ENCODE results near the gene RPS2. TPM values are rescaled to one million over a fixed set of nuclear protein-coding genes. Genes with fewer than 3 reads are reported as not detected.

The RPS2 gene
- total RNA-seq, 1 experiment from 2014 or later: 4,836 TPM

DNA sequence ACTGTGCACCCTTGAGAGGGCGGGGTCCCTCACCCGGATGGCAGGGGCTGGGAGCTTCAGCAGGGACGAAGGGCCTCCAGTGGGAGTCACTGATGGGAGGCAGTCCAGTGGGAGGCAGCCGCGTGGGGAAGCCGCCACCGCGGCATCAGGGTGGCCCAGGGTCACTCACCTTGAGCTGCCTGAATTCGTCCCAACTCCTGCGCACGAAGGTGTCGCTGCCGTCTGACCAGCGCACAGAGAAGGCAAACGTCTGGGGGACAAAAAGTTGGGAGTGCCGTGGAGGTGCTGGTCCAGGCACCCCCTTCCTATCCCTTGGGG lies 16.1 kb upstream of the RPS2 start:
- H3K4me1 Mint-ChIP-seq (ENCODE audit: insufficient read depth, unreplicated experiment): peaks cover 6% of the 10 kb centered on the region
- DNase-seq (ENCODE audit: unreplicated experiment): no peak
- no peak overlapping the region for H3K27ac Mint-ChIP-seq (ENCODE audit: low read depth, unreplicated experiment)
- POLR2A ChIA-PET: interaction anchor here (0.6 to 6.2 kb wide), 7 partner anchors 9 to 240 kb away, joined by 3 to 56 read pairs (median 4); partner anchors contain the start of genes RPS2, TBL3 and TRAF7
- H3K27me3 Mint-ChIP-seq (ENCODE audit: insufficient read depth, unreplicated experiment): no peaks in the 10 kb centered on the region
- intact Hi-C loops (cut with micrococcal nuclease): no loop called here
- no peaks in the 10 kb centered on the region for H3K9me3 Mint-ChIP-seq (ENCODE audit: unreplicated experiment)
- no peak for TF ChIP-seq CTCF (IDR thresholded peaks at IDR 0.05; ENCODE audit: unreplicated experiment)
- BruUV-seq (replicated peaks): no TSS peak
- no peak overlapping the region for H3K4me3 Mint-ChIP-seq (ENCODE audit: unreplicated experiment)
- H3K36me3 Mint-ChIP-seq (ENCODE audit: insufficient read depth, unreplicated experiment): peaks cover 35% of the 10 kb centered on the region
- CTCF ChIA-PET: interaction anchor here (1.6 kb wide), 1 partner anchor 160 kb away, joined by 5 read pairs; no protein-coding TSS in a partner anchor

DNA sequence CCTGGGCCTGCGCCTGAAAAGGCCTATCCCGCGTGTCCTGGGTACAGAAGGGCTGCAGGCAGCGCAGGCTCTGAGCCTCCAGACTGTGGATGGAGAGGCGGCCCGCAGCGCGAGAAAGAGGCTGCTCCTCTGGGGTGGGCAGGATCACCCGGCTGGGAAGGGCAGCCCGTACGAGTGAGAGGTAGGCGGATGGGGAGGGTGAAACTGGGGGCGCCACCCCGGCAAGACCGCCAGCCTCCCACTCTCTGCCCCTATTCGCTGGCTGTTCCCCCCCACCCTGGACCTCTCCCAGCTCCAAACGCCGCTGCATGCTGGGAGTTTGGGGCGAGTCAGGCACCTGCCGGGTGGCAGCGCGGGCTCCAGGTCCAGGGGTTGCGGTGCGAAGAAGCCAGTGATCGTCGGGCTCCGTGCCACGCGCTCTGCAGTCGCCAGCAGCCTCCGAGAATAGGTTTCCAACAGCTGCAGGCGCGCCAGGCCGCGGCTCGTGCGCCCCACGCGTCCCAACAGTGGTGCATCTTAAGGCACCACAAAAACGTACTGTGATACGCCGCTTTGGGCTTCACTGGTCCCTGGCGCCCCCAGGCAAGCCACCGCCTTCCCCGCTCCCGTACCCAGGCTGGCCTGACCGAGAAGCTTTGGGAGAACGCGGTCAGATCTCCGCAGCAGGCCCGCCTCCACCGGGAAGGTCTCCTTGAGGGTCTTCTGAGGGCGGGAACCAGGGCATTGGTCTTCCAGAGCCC lies 15.6 kb upstream of the RPS2 start:
- intact Hi-C loops (cut with micrococcal nuclease): no loop called here
- TF ChIP-seq CTCF (IDR thresholded peaks at IDR 0.05; ENCODE audit: unreplicated experiment): no peak
- ChIA-PET POLR2A (interaction anchor here (0.7 to 6.2 kb wide), 5 partner anchors 8 to 241 kb away, joined by 3 to 56 read pairs (median 4); partner anchors contain the start of genes RPS2, TBL3 and TRAF7), CTCF (no interaction called here)
- Mint-ChIP-seq H3K4me3 (ENCODE audit: unreplicated experiment) (peak overlapping the region; percentile 52), H3K4me1 (ENCODE audit: insufficient read depth, unreplicated experiment) (peaks cover 6% of the 10 kb centered on the region), H3K27ac (ENCODE audit: low read depth, unreplicated experiment) (no peak overlapping the region), H3K27me3 (ENCODE audit: insufficient read depth, unreplicated experiment) (no peaks in the 10 kb centered on the region), H3K9me3 (ENCODE audit: unreplicated experiment) (no peaks in the 10 kb centered on the region), H3K36me3 (ENCODE audit: insufficient read depth, unreplicated experiment) (peaks cover 34% of the 10 kb centered on the region)
- no peak for DNase-seq (ENCODE audit: unreplicated experiment)
- no TSS peak for BruUV-seq (replicated peaks)

DNA sequence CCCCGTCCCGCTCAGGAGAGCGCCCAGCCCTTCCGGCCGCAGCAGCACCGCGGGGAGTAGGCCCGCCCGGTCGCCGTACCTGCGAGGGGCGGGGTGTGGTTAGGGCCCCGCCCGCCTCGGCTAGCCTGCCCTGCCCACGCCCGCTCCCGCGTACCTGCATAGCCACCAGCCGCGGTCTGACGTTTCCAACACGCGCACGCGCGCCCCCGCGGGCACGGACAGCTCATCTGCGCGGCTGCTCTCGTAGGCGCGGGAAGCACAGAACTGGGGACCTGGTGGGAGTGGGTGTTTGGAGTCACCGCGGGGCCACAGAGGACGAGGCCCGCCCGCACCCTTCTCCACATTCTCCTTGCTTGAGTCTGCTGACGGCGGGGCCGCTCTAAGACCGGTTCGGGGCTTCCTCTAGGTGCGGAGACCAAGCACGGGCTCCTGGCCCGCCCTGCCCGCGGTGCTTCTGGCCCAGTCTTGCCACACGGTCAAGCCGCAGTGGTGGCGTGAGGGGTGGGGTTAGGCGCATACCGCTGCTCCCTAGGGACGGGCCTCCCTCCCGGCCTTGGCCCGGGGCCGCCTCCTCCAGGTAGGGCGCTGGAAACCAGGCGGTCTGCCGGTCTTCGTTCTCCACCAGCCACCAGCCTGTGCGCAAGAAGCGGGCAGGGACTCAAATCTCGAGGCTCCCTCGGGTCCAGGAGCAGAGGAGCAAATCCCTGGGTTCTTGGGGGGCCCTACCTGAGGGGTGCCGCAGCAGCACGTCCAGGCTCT lies 14.8 kb upstream of the RPS2 start:
- DNase-seq (ENCODE audit: unreplicated experiment): peak; percentile 64
- H3K4me1 Mint-ChIP-seq (ENCODE audit: insufficient read depth, unreplicated experiment): peaks cover 6% of the 10 kb centered on the region
- H3K27me3 Mint-ChIP-seq (ENCODE audit: insufficient read depth, unreplicated experiment): no peaks in the 10 kb centered on the region

More for the DNA sequence above, 14.8 kb upstream of the RPS2 start:
- H3K27ac Mint-ChIP-seq (ENCODE audit: low read depth, unreplicated experiment): peak overlapping the region; percentile 49
- no peaks in the 10 kb centered on the region for H3K9me3 Mint-ChIP-seq (ENCODE audit: unreplicated experiment)
- H3K36me3 Mint-ChIP-seq (ENCODE audit: insufficient read depth, unreplicated experiment): peaks cover 31% of the 10 kb centered on the region
- no TSS peak for BruUV-seq (replicated peaks)
- peak overlapping the region; percentile 52 for H3K4me3 Mint-ChIP-seq (ENCODE audit: unreplicated experiment)
- ChIA-PET POLR2A (interaction anchor here (0.6 to 6.2 kb wide), 6 partner anchors 9 to 176 kb away, joined by 3 to 56 read pairs (median 6); partner anchors contain the start of genes RPS2 and TRAF7), CTCF (interaction anchor here (0.7 kb wide), 1 partner anchor 25 kb away, joined by 4 read pairs; no protein-coding TSS in a partner anchor)
- TF ChIP-seq CTCF (IDR thresholded peaks at IDR 0.05; ENCODE audit: unreplicated experiment): no peak
- intact Hi-C loops (cut with micrococcal nuclease): no loop called here

All from MCF 10A (cell line).